Endodermal cell (in vitro differentiated cells): ENCODE results near the gene TBL1XR1. TPM values are rescaled to one million over a fixed set of nuclear protein-coding genes. Genes with fewer than 3 reads are reported as not detected.
A peak's percentile ranks its signal among the peaks of the same experiment; 100 is the strongest.

Source experiments
- DNase-seq: peaks from one replicate; pipeline ENCODE4 v3.0.0-alpha.2; 2017
- H3K27ac ChIP-seq: 2 replicates; pipeline ENCODE4 v1.5.1; 2013; ENCODE audit warnings: mild to moderate bottlenecking, low read depth, low read length, moderate library complexity
- H3K27me3 ChIP-seq: 2 replicates; pipeline ENCODE4 v1.6.1; 2013; ENCODE audit warnings: mild to moderate bottlenecking, low read length, moderate library complexity; ENCODE audit not compliant: insufficient read depth, control insufficient read depth, poor library complexity, severe bottlenecking
- H3K36me3 ChIP-seq: 2 replicates; pipeline ENCODE4 v1.7.0; 2013; ENCODE audit warnings: mild to moderate bottlenecking, low read length, moderate library complexity; ENCODE audit not compliant: control insufficient read depth, insufficient read depth
- H3K4me1 ChIP-seq: one replicate; pipeline ENCODE4 v1.7.0; 2013; ENCODE audit warnings: low read length; ENCODE audit not compliant: control insufficient read depth, insufficient read depth
- H3K4me3 ChIP-seq: 2 replicates; pipeline ENCODE4 v1.5.1; 2013; ENCODE audit warnings: mild to moderate bottlenecking, low read length, moderate library complexity
- H3K9ac ChIP-seq: 2 replicates; pipeline ENCODE4 v1.6.1; 2013; ENCODE audit warnings: mild to moderate bottlenecking, low read length, moderate library complexity; ENCODE audit not compliant: poor library complexity, severe bottlenecking; ENCODE audit errors: extremely low read depth
- H3K9me3 ChIP-seq: 2 replicates; pipeline ENCODE4 v1.6.1; 2013; ENCODE audit warnings: mild to moderate bottlenecking, low read length, moderate library complexity; ENCODE audit not compliant: control insufficient read depth
- H3K27ac Mint-ChIP-seq: 2 replicates; pipeline ENCODE4 v1.8.0; 2020; ENCODE audit warnings: mixed read lengths
- H3K27me3 Mint-ChIP-seq: 2 replicates; pipeline ENCODE4 v1.8.0; 2021; ENCODE audit warnings: mild to moderate bottlenecking, mixed read lengths; ENCODE audit not compliant: insufficient read depth
- H3K36me3 Mint-ChIP-seq: 2 replicates; pipeline ENCODE4 v1.8.0; 2020; ENCODE audit warnings: low read depth, mixed read lengths
- H3K4me1 Mint-ChIP-seq: 2 replicates; pipeline ENCODE4 v1.8.0; 2020; ENCODE audit warnings: mixed read lengths
- H3K4me3 Mint-ChIP-seq: 2 replicates; pipeline ENCODE4 v1.8.0; 2020; ENCODE audit warnings: mild to moderate bottlenecking, moderate library complexity, mixed read lengths
- H3K9me3 Mint-ChIP-seq: 2 replicates; pipeline ENCODE4 v1.8.0; 2020; ENCODE audit warnings: mild to moderate bottlenecking, mixed read lengths
- CTCF ChIP-seq: fragments of 200-600 bp; sonication (generic); conservative IDR thresholded peaks from 2 replicates; pipeline ENCODE4 v1.5.0; 2021; ENCODE audit warnings: antibody characterized with exemption, mild to moderate bottlenecking
- WGBS, 2 experiments: methylation state at CpG; one replicate each; pipeline versions ENCODE4 v1.1.5 to v1.1.7; 2013; ENCODE audit warnings: missing lambda C conversion rate in 2 of 2, mixed read lengths in 1 of 2; ENCODE audit not compliant: insufficient coverage in 1 of 2, insufficient read length in 1 of 2; 5-methylcytosine and 5-hydroxymethylcytosine counted together
- total RNA-seq, 2 donors: library from RNA; stranded (reverse); fragmentation: NEBNext Ultra II Directional in 1 of 2; extraction: Animal tissue kit (Norgen Biotek cat#: 25700) in 1 of 2; gene quantifications; 2 replicates in 1 of 2; 3 replicates in 1 of 2; pipeline ENCODE4 v1.2.1, GENCODE V29; 2021

The TBL1XR1 gene
- total RNA-seq, 2 donors from 2014 or later, result 235 to 273 TPM

DNA sequence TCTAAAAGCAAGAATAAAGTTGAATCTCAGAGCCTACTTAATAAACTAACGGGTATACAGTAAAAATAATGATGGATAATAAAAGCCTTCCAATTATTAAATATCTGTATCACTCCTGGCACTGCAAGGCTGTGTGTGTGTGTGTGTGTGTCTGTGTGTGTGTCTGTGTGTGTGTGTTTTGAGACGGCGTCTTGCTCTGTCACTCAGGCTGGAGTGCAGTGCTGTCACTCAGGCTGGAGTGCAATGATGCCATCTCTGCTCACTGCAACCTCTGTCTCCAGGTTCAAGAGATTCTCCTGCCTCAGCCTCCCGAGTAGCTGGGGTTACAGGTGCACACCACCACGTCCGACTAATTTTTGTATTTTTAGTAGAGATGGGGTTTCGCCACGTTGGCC, 62.5 kb downstream of the TBL1XR1 start:
- TF ChIP-seq CTCF, result no peak
- no peak overlapping the region for H3K27ac Mint-ChIP-seq

DNA sequence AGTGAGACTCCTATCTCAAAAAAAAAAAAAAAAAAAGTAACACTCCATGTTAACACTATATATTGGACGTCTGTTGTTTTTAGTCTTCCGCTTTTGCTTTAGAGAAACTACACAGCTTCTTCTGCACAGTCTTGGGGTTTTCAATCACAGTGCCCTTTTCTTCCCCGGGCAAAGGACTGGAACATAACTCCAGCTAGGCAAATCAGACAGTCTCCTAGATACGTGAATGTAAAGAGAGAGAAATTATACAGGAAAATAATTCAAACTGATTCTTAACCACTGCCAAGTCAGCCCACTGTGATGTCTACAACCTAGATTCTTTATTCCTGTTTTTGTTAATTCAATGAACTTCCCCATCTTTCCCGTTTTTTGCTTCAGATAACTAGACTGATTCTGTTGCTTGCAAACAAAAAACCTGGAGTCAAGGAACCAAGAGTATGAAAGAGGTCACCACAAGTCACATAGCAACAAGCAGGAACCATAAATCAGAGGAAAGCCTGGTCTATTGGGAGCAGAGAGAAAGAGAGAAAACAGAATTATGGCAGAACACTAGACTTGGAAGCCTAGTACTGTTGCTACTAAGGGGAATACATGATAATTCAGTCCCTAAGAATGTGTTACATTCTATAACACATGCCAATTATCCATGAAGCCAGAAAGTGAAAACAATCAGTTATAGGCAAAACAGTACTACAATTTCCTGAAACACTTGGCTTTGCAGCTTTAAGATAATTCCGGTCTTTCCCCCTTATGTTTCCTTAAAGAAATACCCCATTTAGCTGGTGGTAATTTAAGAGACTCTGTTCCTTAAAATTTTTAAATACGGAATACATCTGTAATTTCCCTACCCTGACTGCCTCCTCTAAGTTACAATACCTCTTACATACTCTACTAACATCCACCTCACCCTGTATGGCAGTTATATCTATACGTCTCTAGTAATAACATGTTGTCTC, 63.1 kb downstream of the TBL1XR1 start:
- Histone ChIP-seq H3K27me3 (no peaks in the 10 kb centered on the region), H3K9me3 (no peaks in the 10 kb centered on the region), H3K36me3 (peaks cover 83% of the 10 kb centered on the region), H3K4me1 (no peaks in the 10 kb centered on the region), H3K9ac (no peak overlapping the region), H3K27ac (peak overlapping the region; percentile 61), H3K4me3 (no peak overlapping the region)
- H3K4me3 Mint-ChIP-seq, result no peak overlapping the region
- H3K9me3 Mint-ChIP-seq, result no peaks in the 10 kb centered on the region
- H3K4me1 Mint-ChIP-seq, result peaks cover 12% of the 10 kb centered on the region
- TF ChIP-seq CTCF, result no peak
- peaks cover 53% of the 10 kb centered on the region for H3K36me3 Mint-ChIP-seq
- no peak for DNase-seq
- no peaks in the 10 kb centered on the region for H3K27me3 Mint-ChIP-seq
- WGBS, 2 experiments, result 81 to 91% methylated on average over 3 to 8 of the region's 8 CpGs
- H3K27ac Mint-ChIP-seq, result peak overlapping the region; percentile 13

More for the DNA sequence above, 62.5 kb downstream of the TBL1XR1 start:
- no peak for DNase-seq
- Histone ChIP-seq H3K4me3 (no peak overlapping the region), H3K4me1 (no peaks in the 10 kb centered on the region), H3K36me3 (peaks cover 77% of the 10 kb centered on the region), H3K9me3 (no peaks in the 10 kb centered on the region), H3K27me3 (no peaks in the 10 kb centered on the region), H3K27ac (no peak overlapping the region), H3K9ac (no peak overlapping the region)
- Mint-ChIP-seq H3K4me3 (no peak overlapping the region), H3K9me3 (no peaks in the 10 kb centered on the region), H3K36me3 (peaks cover 58% of the 10 kb centered on the region), H3K27me3 (no peaks in the 10 kb centered on the region), H3K4me1 (peaks cover 12% of the 10 kb centered on the region)
- 96% methylated on average over 7 of the region's 8 CpGs; no CpG with 5 or more reads in 1 of the 2 experiments for WGBS, 2 experiments

DNA sequence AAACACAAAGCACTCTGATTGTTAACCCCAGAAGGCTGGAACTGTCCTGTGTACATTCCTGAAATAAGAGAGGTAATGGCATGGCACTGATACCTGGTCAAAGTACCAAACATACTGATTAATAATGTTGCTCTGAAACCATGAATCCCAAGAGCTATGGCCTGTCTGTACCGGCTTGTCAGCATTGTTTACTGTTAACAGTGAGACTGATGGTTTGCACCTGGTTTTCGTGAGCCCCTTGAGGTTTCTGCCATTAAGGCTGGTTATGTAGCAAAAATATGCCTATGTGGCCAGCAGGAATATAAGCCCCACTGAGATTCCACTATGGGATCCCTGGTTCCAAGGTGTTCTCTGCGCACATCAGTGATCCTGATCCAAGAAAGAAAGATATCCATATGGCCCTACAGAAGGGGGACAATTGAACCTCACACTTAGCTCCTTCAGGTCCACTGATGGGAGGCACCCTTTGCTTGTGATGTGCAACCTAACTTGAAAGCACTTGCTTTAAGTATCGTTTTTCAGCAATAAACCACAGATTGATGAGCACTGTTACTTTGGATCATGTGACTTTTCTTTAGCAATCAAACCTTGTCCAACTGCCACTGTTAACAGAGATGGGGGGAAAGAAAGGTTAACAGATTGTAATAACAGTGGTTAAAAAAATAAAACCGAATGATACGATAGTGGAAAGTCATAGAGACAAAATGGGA, 65.2 kb downstream of the TBL1XR1 start:
- TF ChIP-seq CTCF, result no peak
- Mint-ChIP-seq H3K4me1 (peaks cover 22% of the 10 kb centered on the region), H3K36me3 (peaks cover 52% of the 10 kb centered on the region), H3K27me3 (no peaks in the 10 kb centered on the region), H3K27ac (no peak overlapping the region), H3K4me3 (no peak overlapping the region), H3K9me3 (no peaks in the 10 kb centered on the region)
- no peak overlapping the region for H3K4me3 ChIP-seq
- no peak overlapping the region for H3K27ac ChIP-seq
- H3K9me3 ChIP-seq, result no peaks in the 10 kb centered on the region
- H3K9ac ChIP-seq, result no peak overlapping the region
- peaks cover 83% of the 10 kb centered on the region for H3K36me3 ChIP-seq
- 93 to 94% methylated on average over 6 of the region's 6 CpGs for WGBS, 2 experiments
- no peaks in the 10 kb centered on the region for H3K4me1 ChIP-seq
- no peak for DNase-seq
- no peaks in the 10 kb centered on the region for H3K27me3 ChIP-seq
